SK-N-SH (cell line): ENCODE data around the gene RBMS1. TPM values are rescaled to one million over a fixed set of nuclear protein-coding genes. Genes with fewer than 3 reads are reported as not detected.

ENCODE experiments used
- CTCF ChIA-PET: fragments of 300-600, 350-600 bp; formaldehyde crosslinking; extraction: SDS; loops from one replicate; lab custom pipeline; 2021; lab: Yijun Ruan, JAX
- POLR2A ChIA-PET: fragments of 350-600 bp; sonication (Branson Sonifier 250); formaldehyde crosslinking; extraction: SDS; loops from one replicate; lab custom pipeline; 2020; ENCODE audit warnings: antibody characterized with exemption, inconsistent platforms; lab: Yijun Ruan, JAX
- DNase-seq: peaks from one replicate; pipeline ENCODE4 v3.0.0; 2012
- H2AFZ ChIP-seq: fragments of 200-600 bp; sonication (generic); 2 replicates; pipeline ENCODE4 v1.8.1; 2016; ENCODE audit warnings: antibody characterized with exemption, mild to moderate bottlenecking, low read depth
- H3F3A ChIP-seq: fragments of 200-600 bp; sonication (generic); replicated peaks from 2 replicates; pipeline ENCODE3; 2016; ENCODE audit warnings: antibody characterized with exemption, mild to moderate bottlenecking; ENCODE audit not compliant: insufficient read depth
- H3K27ac ChIP-seq, 2 experiments: fragments of 200-500 bp in 1 of 2; fragments of 200-600 bp in 1 of 2; sonication (Bioruptor generic) in 1 of 2; sonication (generic), shearing (Covaris generic) in 1 of 2; 2 replicates each; pipeline versions ENCODE4 v1.5.1 to v1.6.1; 2014 to 2016; ENCODE audit warnings: low read depth in 2 of 2, inconsistent platforms in 1 of 2, low read length in 1 of 2, mild to moderate bottlenecking in 1 of 2, mixed read lengths in 1 of 2
- H3K27me3 ChIP-seq: fragments of 200-600 bp; sonication (generic), shearing (Covaris generic); 2 replicates; pipeline ENCODE4 v1.6.1; 2016; ENCODE audit warnings: mixed run types; ENCODE audit not compliant: insufficient read depth
- H3K36me3 ChIP-seq, 2 experiments: fragments of 200-500 bp in 1 of 2; fragments of 200-600 bp in 1 of 2; sonication (Bioruptor generic) in 1 of 2; sonication (generic) in 1 of 2; replicated peaks in 1 of 2; 2 replicates each; pipeline versions ENCODE3 to v1.5.1; 2014 to 2016; ENCODE audit warnings: low read length in 1 of 2, mild to moderate bottlenecking in 1 of 2; ENCODE audit not compliant: insufficient read depth in 2 of 2, control insufficient read depth in 1 of 2
- H3K4me1 ChIP-seq, 2 experiments: fragments of 200-500 bp in 1 of 2; fragments of 200-600 bp in 1 of 2; sonication (Bioruptor generic) in 1 of 2; sonication (generic), shearing (Covaris generic) in 1 of 2; 2 replicates each; pipeline versions ENCODE4 v1.5.1 to v1.6.1; 2014 to 2016; ENCODE audit warnings: low read depth in 1 of 2, low read length in 1 of 2, mixed run types in 1 of 2; ENCODE audit not compliant: insufficient read depth in 2 of 2, control insufficient read depth in 1 of 2
- H3K4me2 ChIP-seq: fragments of 200-600 bp; sonication (generic), shearing (Covaris generic); 2 replicates; pipeline ENCODE4 v1.6.1; 2017; ENCODE audit warnings: mixed run types
- H3K4me3 ChIP-seq, 2 experiments: fragments of 200-500 bp in 1 of 2; fragments of 200-600 bp in 1 of 2; sonication (Bioruptor generic) in 1 of 2; sonication (generic), shearing (Covaris generic) in 1 of 2; 2 replicates each; pipeline versions ENCODE4 v1.5.1 to v1.8.1; 2014 to 2016; ENCODE audit warnings: low read depth in 2 of 2, inconsistent platforms in 1 of 2, low read length in 1 of 2, mild to moderate bottlenecking in 1 of 2, mixed read lengths in 1 of 2, moderate library complexity in 1 of 2
- H3K79me2 ChIP-seq: fragments of 200-600 bp; sonication (generic); 2 replicates; pipeline ENCODE4 v1.8.1; 2017; ENCODE audit warnings: mild to moderate bottlenecking; ENCODE audit not compliant: insufficient read depth
- H3K9ac ChIP-seq: fragments of 200-600 bp; sonication (generic); 2 replicates; pipeline ENCODE4 v1.6.1; 2017; ENCODE audit warnings: mixed run types
- H3K9me2 ChIP-seq: fragments of 200-600 bp; sonication (generic); 2 replicates; pipeline ENCODE4 v1.6.1; 2017; ENCODE audit warnings: mixed run types
- H3K9me3 ChIP-seq: fragments of 200-600 bp; sonication (generic); 2 replicates; pipeline ENCODE4 v1.6.1; 2017; ENCODE audit warnings: mixed run types, mild to moderate bottlenecking, moderate library complexity
- H4K20me1 ChIP-seq: fragments of 200-600 bp; sonication (generic); 2 replicates; pipeline ENCODE4 v1.6.1; 2017; ENCODE audit warnings: mild to moderate bottlenecking, mixed run types; ENCODE audit not compliant: insufficient read depth
- ELF1 ChIP-seq: IDR thresholded peaks from 2 replicates; pipeline ENCODE4 v1.4.0; 2012
- EP300 ChIP-seq, 2 experiments: IDR thresholded peaks; 2 replicates each; pipeline versions ENCODE4 v1.4.0 to v1.6.1; 2012; ENCODE audit warnings: borderline replicate concordance in 1 of 2, low read depth in 1 of 2, low read length in 1 of 2
- EZH2phosphoT487 ChIP-seq: fragments of 200-600 bp; sonication (generic); IDR thresholded peaks from 2 replicates; pipeline ENCODE4 v1.6.1; 2017; ENCODE audit warnings: low read depth, mixed run types, mild to moderate bottlenecking, antibody characterized with exemption, moderate library complexity, borderline replicate concordance
- FOXJ3 ChIP-seq: sonication (generic); formaldehyde crosslinking; IDR thresholded peaks from 2 replicates; pipeline ENCODE4 v1.5.1; 2020; ENCODE audit warnings: mild to moderate bottlenecking, missing genetic modification reagents
- FOXM1 ChIP-seq: IDR thresholded peaks from 2 replicates; pipeline ENCODE4 v1.4.0; 2012; ENCODE audit warnings: low read depth, mild to moderate bottlenecking
- GABPA ChIP-seq: IDR thresholded peaks from 2 replicates; pipeline ENCODE4 v1.4.0; 2012; ENCODE audit warnings: low read depth, mild to moderate bottlenecking
- JUND ChIP-seq: IDR thresholded peaks from 2 replicates; pipeline ENCODE4 v1.4.0; 2012
- MEF2A ChIP-seq: IDR thresholded peaks from 2 replicates; pipeline ENCODE4 v1.4.0; 2012; ENCODE audit warnings: low read depth, borderline replicate concordance
- MXI1 ChIP-seq: IDR thresholded peaks from 2 replicates; pipeline ENCODE4 v1.6.1; 2012; ENCODE audit warnings: mild to moderate bottlenecking, low read depth, low read length, improper control_type of control experiment
- NFIC ChIP-seq: IDR thresholded peaks from 2 replicates; pipeline ENCODE4 v1.4.0; 2012; ENCODE audit warnings: borderline replicate concordance
- RXRA ChIP-seq: IDR thresholded peaks from 2 replicates; pipeline ENCODE4 v1.4.0; 2012; ENCODE audit warnings: low read depth, mild to moderate bottlenecking, borderline replicate concordance
- SMC3 ChIP-seq: IDR thresholded peaks from 2 replicates; pipeline ENCODE4 v1.6.1; 2012; ENCODE audit warnings: low read depth, low read length, improper control_type of control experiment
- TCF12 ChIP-seq: IDR thresholded peaks from 2 replicates; pipeline ENCODE4 v1.4.0; 2012
- WGBS: methylation state at CpG from one replicate; pipeline ENCODE4 v1.1.6; 2017; ENCODE audit warnings: low lambda C conversion rate; 5-methylcytosine and 5-hydroxymethylcytosine counted together
- polyA plus RNA-seq, 3 experiments: library from polyadenylated mRNA; depleted of rRNA; stranded (reverse); fragments of >200 nt; gene quantifications; 2 replicates each; pipeline ENCODE4 v1.2.3, GENCODE V29; 2012
- TF ChIP-seq, protein P1 (sequence below): IDR thresholded peaks from 2 replicates; pipeline ENCODE4 v1.4.0; 2012; ENCODE audit warnings: low read depth, borderline replicate concordance
- TF ChIP-seq, protein P2 (sequence below): fragments of 200-600 bp; sonication (generic); IDR thresholded peaks from 2 replicates; pipeline ENCODE4 v1.6.1; 2017; ENCODE audit warnings: antibody characterized with exemption, mild to moderate bottlenecking, moderate library complexity
- TF ChIP-seq, protein P3 (sequence below): IDR thresholded peaks from 2 replicates; pipeline ENCODE4; 2012
- TF ChIP-seq, protein P4 (sequence below): IDR thresholded peaks from 2 replicates; pipeline ENCODE4 v1.4.0; 2012; ENCODE audit warnings: low read depth, borderline replicate concordance
- TF ChIP-seq, protein P5 (sequence below): fragments of 150-350 bp; IDR thresholded peaks from 2 replicates; pipeline ENCODE4 v1.6.1; 2016; ENCODE audit warnings: mild to moderate bottlenecking, low read depth, low read length
- TF ChIP-seq, protein P6 (sequence below): fragments of 150-350 bp; IDR thresholded peaks from 2 replicates; pipeline ENCODE4 v1.6.1; 2017; ENCODE audit warnings: antibody characterized with exemption, low read length, low read depth, borderline replicate concordance

The RBMS1 gene
- polyA plus RNA-seq, 1 of the 3 experiments (the other 2 are of a cell fraction): 56.5 TPM

DNA sequence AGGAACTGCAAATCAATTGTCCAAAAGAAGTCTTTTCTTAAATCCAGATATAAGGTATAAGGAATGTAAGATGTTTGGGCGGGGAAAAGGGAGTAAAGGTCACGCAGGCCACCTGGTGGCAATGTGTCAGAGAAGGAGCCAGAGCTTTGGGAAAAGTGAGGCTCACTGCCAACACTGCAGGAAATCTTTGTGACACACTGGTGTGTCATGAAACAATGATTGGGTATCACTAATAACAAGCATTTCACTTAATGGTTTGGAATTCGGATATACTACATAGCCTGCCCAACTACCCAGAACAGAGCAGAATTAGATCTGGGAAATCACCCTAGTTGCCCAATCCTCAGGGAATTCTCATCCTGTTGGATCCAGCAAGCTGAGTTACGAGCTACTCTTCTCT lies 61.0 kb downstream of the RBMS1 start (continued):
- TF ChIP-seq, protein P1, sequence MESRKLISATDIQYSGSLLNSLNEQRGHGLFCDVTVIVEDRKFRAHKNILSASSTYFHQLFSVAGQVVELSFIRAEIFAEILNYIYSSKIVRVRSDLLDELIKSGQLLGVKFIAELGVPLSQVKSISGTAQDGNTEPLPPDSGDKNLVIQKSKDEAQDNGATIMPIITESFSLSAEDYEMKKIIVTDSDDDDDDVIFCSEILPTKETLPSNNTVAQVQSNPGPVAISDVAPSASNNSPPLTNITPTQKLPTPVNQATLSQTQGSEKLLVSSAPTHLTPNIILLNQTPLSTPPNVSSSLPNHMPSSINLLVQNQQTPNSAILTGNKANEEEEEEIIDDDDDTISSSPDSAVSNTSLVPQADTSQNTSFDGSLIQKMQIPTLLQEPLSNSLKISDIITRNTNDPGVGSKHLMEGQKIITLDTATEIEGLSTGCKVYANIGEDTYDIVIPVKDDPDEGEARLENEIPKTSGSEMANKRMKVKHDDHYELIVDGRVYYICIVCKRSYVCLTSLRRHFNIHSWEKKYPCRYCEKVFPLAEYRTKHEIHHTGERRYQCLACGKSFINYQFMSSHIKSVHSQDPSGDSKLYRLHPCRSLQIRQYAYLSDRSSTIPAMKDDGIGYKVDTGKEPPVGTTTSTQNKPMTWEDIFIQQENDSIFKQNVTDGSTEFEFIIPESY: no peak
- TF ChIP-seq GABPA: no peak
- TF ChIP-seq FOXM1: no peak
- no peak for TF ChIP-seq FOXJ3 (CRISPR knock-in tag)
- TF ChIP-seq EP300 (IDR thresholded peaks at IDR 0.05; ENCODE audit: borderline replicate concordance in 1 of 2, low read depth in 1 of 2, low read length in 1 of 2): peak in 1 of 2 experiments; percentile 49; a peak in 1 of 4 replicates
- TF ChIP-seq, protein P2, sequence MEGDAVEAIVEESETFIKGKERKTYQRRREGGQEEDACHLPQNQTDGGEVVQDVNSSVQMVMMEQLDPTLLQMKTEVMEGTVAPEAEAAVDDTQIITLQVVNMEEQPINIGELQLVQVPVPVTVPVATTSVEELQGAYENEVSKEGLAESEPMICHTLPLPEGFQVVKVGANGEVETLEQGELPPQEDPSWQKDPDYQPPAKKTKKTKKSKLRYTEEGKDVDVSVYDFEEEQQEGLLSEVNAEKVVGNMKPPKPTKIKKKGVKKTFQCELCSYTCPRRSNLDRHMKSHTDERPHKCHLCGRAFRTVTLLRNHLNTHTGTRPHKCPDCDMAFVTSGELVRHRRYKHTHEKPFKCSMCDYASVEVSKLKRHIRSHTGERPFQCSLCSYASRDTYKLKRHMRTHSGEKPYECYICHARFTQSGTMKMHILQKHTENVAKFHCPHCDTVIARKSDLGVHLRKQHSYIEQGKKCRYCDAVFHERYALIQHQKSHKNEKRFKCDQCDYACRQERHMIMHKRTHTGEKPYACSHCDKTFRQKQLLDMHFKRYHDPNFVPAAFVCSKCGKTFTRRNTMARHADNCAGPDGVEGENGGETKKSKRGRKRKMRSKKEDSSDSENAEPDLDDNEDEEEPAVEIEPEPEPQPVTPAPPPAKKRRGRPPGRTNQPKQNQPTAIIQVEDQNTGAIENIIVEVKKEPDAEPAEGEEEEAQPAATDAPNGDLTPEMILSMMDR: peak; percentile 32; the same call in 1 of the 2 replicates
- no peak for TF ChIP-seq ELF1
- TF ChIP-seq, protein P3, sequence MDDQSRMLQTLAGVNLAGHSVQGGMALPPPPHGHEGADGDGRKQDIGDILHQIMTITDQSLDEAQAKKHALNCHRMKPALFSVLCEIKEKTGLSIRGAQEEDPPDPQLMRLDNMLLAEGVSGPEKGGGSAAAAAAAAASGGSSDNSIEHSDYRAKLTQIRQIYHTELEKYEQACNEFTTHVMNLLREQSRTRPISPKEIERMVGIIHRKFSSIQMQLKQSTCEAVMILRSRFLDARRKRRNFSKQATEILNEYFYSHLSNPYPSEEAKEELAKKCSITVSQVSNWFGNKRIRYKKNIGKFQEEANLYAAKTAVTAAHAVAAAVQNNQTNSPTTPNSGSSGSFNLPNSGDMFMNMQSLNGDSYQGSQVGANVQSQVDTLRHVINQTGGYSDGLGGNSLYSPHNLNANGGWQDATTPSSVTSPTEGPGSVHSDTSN: peak; percentile 28; the same call in 1 of the 2 replicates
- peak; percentile 70; the same call in 1 of the 2 replicates for TF ChIP-seq RXRA
- TF ChIP-seq, protein P4, sequence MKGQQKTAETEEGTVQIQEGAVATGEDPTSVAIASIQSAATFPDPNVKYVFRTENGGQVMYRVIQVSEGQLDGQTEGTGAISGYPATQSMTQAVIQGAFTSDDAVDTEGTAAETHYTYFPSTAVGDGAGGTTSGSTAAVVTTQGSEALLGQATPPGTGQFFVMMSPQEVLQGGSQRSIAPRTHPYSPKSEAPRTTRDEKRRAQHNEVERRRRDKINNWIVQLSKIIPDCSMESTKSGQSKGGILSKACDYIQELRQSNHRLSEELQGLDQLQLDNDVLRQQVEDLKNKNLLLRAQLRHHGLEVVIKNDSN: no peak
- TF ChIP-seq, protein P5, sequence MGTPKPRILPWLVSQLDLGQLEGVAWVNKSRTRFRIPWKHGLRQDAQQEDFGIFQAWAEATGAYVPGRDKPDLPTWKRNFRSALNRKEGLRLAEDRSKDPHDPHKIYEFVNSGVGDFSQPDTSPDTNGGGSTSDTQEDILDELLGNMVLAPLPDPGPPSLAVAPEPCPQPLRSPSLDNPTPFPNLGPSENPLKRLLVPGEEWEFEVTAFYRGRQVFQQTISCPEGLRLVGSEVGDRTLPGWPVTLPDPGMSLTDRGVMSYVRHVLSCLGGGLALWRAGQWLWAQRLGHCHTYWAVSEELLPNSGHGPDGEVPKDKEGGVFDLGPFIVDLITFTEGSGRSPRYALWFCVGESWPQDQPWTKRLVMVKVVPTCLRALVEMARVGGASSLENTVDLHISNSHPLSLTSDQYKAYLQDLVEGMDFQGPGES: no peak

DNA sequence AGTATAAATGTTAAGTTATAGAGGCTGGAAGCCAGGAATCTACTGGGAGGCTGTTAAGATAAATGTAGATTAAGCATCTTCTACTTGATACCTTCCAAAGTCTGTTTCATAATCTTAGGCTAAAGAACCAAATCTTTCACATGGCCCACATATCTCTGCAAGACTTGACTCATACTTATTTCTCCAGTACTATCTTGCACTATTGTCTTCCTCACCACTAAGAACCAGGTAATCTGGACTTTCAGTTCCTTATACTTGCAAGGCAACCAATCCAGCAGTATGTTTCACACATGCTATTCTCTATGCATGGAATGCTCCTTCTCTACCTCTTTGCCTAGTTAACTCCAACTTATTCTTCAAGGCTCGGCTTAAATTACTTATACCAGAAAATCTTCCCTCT lies 62.2 kb downstream of the RBMS1 start:
- peaks cover 28% of the 10 kb centered on the region for H3F3A ChIP-seq
- no peak overlapping the region for H2AFZ ChIP-seq
- H3K27ac ChIP-seq: no peak overlapping the region
- no peak overlapping the region for H3K4me2 ChIP-seq
- H3K4me3 ChIP-seq: no peak overlapping the region
- POLR2A ChIA-PET: no interaction called here
- DNase-seq: no peak
- peaks cover 67% of the 10 kb centered on the region for H3K79me2 ChIP-seq
- CTCF ChIA-PET: interaction anchor here (0.6 to 4.9 kb wide), 6 partner anchors 9 to 546 kb away, joined by 3 to 29 read pairs (median 3); no protein-coding TSS in a partner anchor
- no peaks in the 10 kb centered on the region for H4K20me1 ChIP-seq
- peaks cover 13 to 24% of the 10 kb centered on the region in 2 experiments for H3K36me3 ChIP-seq
- H3K27me3 ChIP-seq: no peaks in the 10 kb centered on the region
- no peaks in the 10 kb centered on the region for H3K9me2 ChIP-seq
- 100% methylated on average over 1 of the region's 1 CpG for WGBS
- H3K9ac ChIP-seq: no peak overlapping the region
- H3K4me1 ChIP-seq: peaks cover 14 to 40% of the 10 kb centered on the region in 2 experiments
- H3K9me3 ChIP-seq: no peaks in the 10 kb centered on the region
- no peak for TF ChIP-seq NFIC
- TF ChIP-seq, protein P4: no peak
- TF ChIP-seq TCF12: no peak
- TF ChIP-seq JUND: no peak
- TF ChIP-seq, protein P2: no peak
- no peak for TF ChIP-seq MXI1
- TF ChIP-seq EZH2phosphoT487: no peak
- TF ChIP-seq, protein P6, sequence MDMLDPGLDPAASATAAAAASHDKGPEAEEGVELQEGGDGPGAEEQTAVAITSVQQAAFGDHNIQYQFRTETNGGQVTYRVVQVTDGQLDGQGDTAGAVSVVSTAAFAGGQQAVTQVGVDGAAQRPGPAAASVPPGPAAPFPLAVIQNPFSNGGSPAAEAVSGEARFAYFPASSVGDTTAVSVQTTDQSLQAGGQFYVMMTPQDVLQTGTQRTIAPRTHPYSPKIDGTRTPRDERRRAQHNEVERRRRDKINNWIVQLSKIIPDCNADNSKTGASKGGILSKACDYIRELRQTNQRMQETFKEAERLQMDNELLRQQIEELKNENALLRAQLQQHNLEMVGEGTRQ: no peak
- no peak for TF ChIP-seq SMC3
- no peak for TF ChIP-seq EP300 (IDR thresholded peaks at IDR 0.05; ENCODE audit: borderline replicate concordance in 1 of 2, low read depth in 1 of 2, low read length in 1 of 2)
- TF ChIP-seq ELF1: no peak
- TF ChIP-seq MEF2A: no peak
- no peak for TF ChIP-seq FOXJ3 (CRISPR knock-in tag)
- no peak for TF ChIP-seq RXRA
